Psoas muscle (tissue), 8 donors: ENCODE results near the gene GARS1. TPM values are rescaled to one million over a fixed set of nuclear protein-coding genes. Genes with fewer than 3 reads are reported as not detected.

ENCODE experiments used
- ATAC-seq, 4 donors: fragments of 200-7000 bp; cut with Tn5 transposase; one replicate each; pipeline ENCODE4 v1.9.1; 2020; ENCODE audit warnings: moderate library complexity in 3 of 4, mild to moderate bottlenecking in 2 of 4
- DNase-seq, 2 donors: peaks; one replicate each; pipeline ENCODE4 v3.0.0-alpha.2; 2020
- H3K27ac ChIP-seq: fragments of 200-600 bp; one replicate; pipeline ENCODE4 v1.8.0; 2022
- H3K27me3 ChIP-seq, 3 donors: fragments of 200-600 bp in 1 of 3; one replicate each; pipeline versions ENCODE4 v1.6.1 to v1.8.0; 2013 to 2022; ENCODE audit warnings: low read length in 2 of 3, mild to moderate bottlenecking in 2 of 3, moderate library complexity in 1 of 3; ENCODE audit not compliant: insufficient read depth in 3 of 3
- H3K36me3 ChIP-seq, 2 donors: fragments of 200-600 bp in 1 of 2; one replicate each; pipeline versions ENCODE4 v1.6.1 to v1.8.0; 2013 to 2022; ENCODE audit warnings: low read depth in 1 of 2, mild to moderate bottlenecking in 1 of 2, moderate library complexity in 1 of 2; ENCODE audit not compliant: insufficient read depth in 1 of 2
- H3K4me1 ChIP-seq: fragments of 200-600 bp; one replicate; pipeline ENCODE4 v1.8.0; 2022
- H3K4me3 ChIP-seq: fragments of 200-600 bp; one replicate; pipeline ENCODE4 v1.8.0; 2022; ENCODE audit warnings: mild to moderate bottlenecking
- H3K9me3 ChIP-seq: fragments of 200-600 bp; one replicate; pipeline ENCODE4 v1.8.0; 2022
- WGBS, 3 donors: extraction: QIAGEN DNeasy Blood & Tissue Kit; methylation state at CpG; one replicate each; pipeline versions ENCODE4 v1.1.6 to v1.1.7; 2013; 5-methylcytosine and 5-hydroxymethylcytosine counted together
- intact Hi-C, 2 donors: fragments of 100-400 bp; cut with DNase I; formaldehyde crosslinking; loops; one replicate each; pipeline versions ENCODE4 v1.11.0 to v1.14.2; 2022
- polyA plus RNA-seq, 3 donors: library from polyadenylated mRNA; stranded (reverse); fragments of 200-250 nt; gene quantifications; one replicate each; pipeline ENCODE4 v1.2.3, GENCODE V29; 2013
- total RNA-seq, 4 donors: library from RNA; stranded (reverse); fragmentation: NEBNext Ultra II Directional in 2 of 4; extraction: Animal tissue kit (Norgen Biotek cat#: 25700) in 2 of 4; gene quantifications; one replicate each; pipeline versions ENCODE4 v1.2.1 to v1.2.4, GENCODE V29; 2021 to 2023
- TF ChIP-seq, protein P1 (sequence below): fragments of 200-600 bp; IDR thresholded peaks from one replicate; pipeline ENCODE4 v1.8.0; 2022; ENCODE audit warnings: antibody characterized with exemption
- donor health status: healthy with polysubstance abuse.
- donor health status: DM: no; HTN: no; CAD: no; lungs with moderate emphysema.
- donor health status: Bipolar disorder and iron deficiency.
- donor health status: healthy.
- donor health status: DM: yes; HTN: yes; CAD: no.
- donor health status: DM: no; HTN: no; CAD: no.
- donor health status: DM: no; HTN: no; CAD: no.
- donor health status: DM: yes; HTN: yes; CAD: no.

Gene GARS1
- total and polyA plus RNA-seq, 7 donors = 44.5 to 146 (median 65.5) TPM

DNA sequence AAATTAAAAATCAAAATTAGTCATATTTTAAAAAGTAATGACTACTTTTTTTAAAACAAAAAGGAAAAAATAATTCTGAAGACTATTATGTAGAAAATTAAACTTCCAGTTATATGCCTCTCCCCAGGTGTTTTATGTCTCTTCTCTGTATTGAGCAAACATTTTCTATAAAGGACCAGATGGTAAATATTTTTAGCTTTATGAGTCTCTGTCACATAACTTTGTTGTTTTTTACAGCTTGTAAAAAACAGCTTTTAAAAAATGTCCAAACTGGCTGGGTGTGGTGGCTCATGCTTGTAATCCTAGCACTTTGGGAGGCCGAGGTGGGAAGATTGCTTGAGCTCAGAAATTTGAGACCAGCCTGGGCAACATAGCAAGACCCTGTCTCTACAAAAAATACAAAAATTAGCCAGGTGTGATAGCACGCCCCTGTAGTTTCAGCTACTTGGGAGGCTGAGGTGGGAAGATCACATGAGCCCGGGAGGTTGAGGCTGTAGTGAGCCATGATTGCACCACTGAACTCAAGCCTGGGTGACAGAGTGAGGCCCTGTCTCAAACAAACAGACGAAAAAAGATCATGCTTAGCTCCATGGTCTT, 23.5 kb downstream of the GARS1 start:
- Histone ChIP-seq H3K27ac (no peak overlapping the region), H3K9me3 (no peaks in the 10 kb centered on the region), H3K4me3 (no peak overlapping the region), H3K4me1 (no peaks in the 10 kb centered on the region), H3K27me3 (no peaks in the 10 kb centered on the region), H3K36me3 (peaks cover 17 to 99% of the 10 kb centered on the region in 2 donors)
- 93 to 94% (median 94%) methylated on average over 4 of the region's 4 CpGs for WGBS, 3 donors
- DNase-seq (no peak), ATAC-seq (no peak)
- intact Hi-C loops = loop anchor here in 1 of 2 donors (10.0 kb wide), 1 partner anchor 117 kb away; no protein-coding TSS in a partner anchor
- TF ChIP-seq, protein P1, sequence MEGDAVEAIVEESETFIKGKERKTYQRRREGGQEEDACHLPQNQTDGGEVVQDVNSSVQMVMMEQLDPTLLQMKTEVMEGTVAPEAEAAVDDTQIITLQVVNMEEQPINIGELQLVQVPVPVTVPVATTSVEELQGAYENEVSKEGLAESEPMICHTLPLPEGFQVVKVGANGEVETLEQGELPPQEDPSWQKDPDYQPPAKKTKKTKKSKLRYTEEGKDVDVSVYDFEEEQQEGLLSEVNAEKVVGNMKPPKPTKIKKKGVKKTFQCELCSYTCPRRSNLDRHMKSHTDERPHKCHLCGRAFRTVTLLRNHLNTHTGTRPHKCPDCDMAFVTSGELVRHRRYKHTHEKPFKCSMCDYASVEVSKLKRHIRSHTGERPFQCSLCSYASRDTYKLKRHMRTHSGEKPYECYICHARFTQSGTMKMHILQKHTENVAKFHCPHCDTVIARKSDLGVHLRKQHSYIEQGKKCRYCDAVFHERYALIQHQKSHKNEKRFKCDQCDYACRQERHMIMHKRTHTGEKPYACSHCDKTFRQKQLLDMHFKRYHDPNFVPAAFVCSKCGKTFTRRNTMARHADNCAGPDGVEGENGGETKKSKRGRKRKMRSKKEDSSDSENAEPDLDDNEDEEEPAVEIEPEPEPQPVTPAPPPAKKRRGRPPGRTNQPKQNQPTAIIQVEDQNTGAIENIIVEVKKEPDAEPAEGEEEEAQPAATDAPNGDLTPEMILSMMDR = no peak

DNA sequence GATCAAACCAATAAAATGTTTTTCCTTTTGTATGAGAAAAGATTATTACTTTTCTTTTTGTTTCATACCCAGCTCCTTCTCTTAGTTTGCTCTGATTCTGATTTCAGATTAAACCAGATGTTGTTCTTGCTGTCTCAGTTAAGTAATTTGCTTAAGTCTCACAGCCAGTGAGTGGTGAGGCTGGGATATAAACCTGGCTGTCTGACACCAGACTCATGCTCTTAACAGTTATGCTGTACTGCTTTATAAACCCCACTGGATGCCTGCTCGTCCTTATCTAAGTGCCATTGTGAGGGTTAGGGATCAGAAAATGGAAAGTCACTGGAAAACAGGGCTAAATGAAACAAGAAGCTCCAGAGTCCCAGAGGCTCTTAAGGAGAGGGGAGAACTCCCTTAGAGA, 24.3 kb downstream of the GARS1 start:
- WGBS, 3 donors = 82 to 85% (median 85%) methylated on average over 1 of the region's 1 CpG
- Histone ChIP-seq H3K9me3 (no peaks in the 10 kb centered on the region), H3K27ac (no peak overlapping the region), H3K4me1 (no peaks in the 10 kb centered on the region), H3K27me3 (no peaks in the 10 kb centered on the region), H3K4me3 (no peak overlapping the region), H3K36me3 (peaks cover 16 to 99% of the 10 kb centered on the region in 2 donors)
- ATAC-seq (no peak), DNase-seq (no peak)
- intact Hi-C loops = loop anchor here in 1 of 2 donors (10.0 kb wide), 1 partner anchor 116 kb away; no protein-coding TSS in a partner anchor
- TF ChIP-seq, protein P1 = no peak

DNA sequence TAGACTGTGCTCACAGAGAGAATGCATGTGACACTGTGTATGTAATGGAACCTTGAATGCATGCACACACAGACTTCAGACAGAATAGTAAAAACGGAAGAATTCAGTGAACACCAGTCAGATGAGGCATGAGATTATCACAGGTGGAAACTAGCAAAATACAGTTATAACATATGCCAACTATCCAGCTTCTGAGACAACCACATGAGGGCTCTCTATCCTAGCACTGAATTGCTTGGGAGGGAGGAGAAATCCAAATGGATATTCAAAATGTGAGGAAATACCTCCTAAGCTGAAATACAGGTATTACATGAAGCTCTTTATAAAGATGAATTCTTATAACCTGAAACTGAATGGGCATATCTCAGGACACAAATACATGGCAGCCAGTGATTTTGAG, 30.6 kb downstream of the GARS1 start:
- Histone ChIP-seq H3K4me1 (no peaks in the 10 kb centered on the region), H3K27ac (no peak overlapping the region), H3K4me3 (no peak overlapping the region), H3K27me3 (no peaks in the 10 kb centered on the region), H3K9me3 (no peaks in the 10 kb centered on the region), H3K36me3 (peaks cover 14 to 100% of the 10 kb centered on the region in 2 donors)
- intact Hi-C loops = loop anchor here in 1 of 2 donors (2.0 kb wide), 1 partner anchor 116 kb away; no protein-coding TSS in a partner anchor
- DNase-seq (no peak), ATAC-seq (no peak)
- WGBS, 3 donors = 85 to 89% (median 87%) methylated on average over 1 of the region's 1 CpG
- TF ChIP-seq, protein P1 = peak; percentile 35

DNA sequence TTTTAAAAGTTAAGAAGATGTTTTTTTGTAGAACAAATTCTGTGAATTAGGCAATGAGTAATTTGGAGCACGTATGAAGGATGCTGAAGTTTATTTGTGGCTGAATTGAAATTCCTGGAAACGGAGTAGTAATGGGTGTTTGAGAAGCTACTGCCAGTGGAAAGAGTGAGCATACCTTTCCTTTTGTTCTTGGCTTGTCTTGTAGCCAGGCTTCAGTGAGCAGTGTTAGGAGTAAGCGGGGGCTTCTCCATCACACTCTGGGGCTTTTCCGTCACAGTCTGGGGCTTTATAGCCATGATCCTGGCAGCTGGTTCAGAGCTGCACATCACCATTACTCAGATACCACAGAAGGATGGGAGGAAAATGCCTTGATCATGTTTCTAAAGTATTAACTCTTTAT, 32.3 kb downstream of the GARS1 start:
- 93 to 94% (median 94%) methylated on average over 4 of the region's 4 CpGs for WGBS, 3 donors
- DNase-seq (no peak), ATAC-seq (no peak)
- Histone ChIP-seq H3K4me3 (no peak overlapping the region), H3K27ac (no peak overlapping the region), H3K27me3 (no peaks in the 10 kb centered on the region), H3K4me1 (no peaks in the 10 kb centered on the region), H3K36me3 (peaks cover 13 to 100% of the 10 kb centered on the region in 2 donors), H3K9me3 (no peaks in the 10 kb centered on the region)
- intact Hi-C loops = no loop called here
- TF ChIP-seq, protein P1 = no peak

DNA sequence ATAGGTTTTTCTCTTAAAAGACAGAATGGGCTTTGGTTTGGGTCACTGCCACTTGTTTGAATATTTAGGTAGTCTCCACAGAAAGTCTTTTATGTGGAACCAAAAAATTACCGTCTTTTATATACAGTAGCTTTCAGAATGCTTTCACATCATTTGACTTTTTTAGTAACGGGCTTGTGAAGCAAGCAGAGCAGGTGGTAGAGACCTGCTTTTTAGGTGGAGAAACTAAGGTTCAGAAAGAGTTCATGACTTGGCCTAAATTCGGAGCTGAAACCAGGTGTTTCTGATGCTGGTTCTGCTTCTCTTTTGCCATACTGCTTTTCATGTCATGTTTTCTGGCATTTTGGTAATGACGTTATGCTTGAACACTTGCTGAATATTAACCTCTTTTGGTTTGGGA, 36.3 kb downstream of the GARS1 start:
- intact Hi-C loops = no loop called here
- no peak overlapping the region for H3K4me3 ChIP-seq
- ATAC-seq (no peak), DNase-seq (no peak)
- H3K4me1 ChIP-seq = no peaks in the 10 kb centered on the region
- H3K9me3 ChIP-seq = no peaks in the 10 kb centered on the region
- 95 to 98% (median 96%) methylated on average over 4 of the region's 4 CpGs for WGBS, 3 donors
- H3K27ac ChIP-seq = no peak overlapping the region
- peaks cover 22 to 99% of the 10 kb centered on the region in 2 donors for H3K36me3 ChIP-seq
- H3K27me3 ChIP-seq = no peaks in the 10 kb centered on the region
- TF ChIP-seq, protein P1 = no peak
